ENCODE measurements around the gene NOS1. TPM values are rescaled to one million over a fixed set of nuclear protein-coding genes. Genes with fewer than 3 reads are reported as not detected.

NOS1 gene
- total RNA-seq, 2 experiments from 2014 or later, result not detected

DNA sequence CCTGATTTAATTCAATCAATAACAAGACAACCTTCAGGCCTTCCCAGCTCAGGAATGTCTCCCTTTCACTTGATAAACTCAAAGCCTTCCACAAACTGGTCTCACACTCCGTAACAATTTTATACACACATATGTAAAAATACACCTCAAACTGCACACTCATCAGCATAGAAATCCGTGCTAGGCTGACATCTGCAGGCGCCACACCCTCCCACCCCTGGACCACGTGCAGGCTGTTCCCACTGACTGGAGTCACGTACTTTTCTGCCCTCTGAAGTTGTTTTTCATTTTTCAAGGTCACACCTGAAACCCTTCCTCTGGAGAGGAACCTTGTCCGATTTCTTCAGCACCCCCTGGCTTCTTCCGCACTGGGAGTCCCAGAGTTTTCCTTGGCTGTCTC, 198.8 kb downstream of the NOS1 start:
- H3K27ac ChIP-seq (ENCODE audit: low read depth, low read length, poor library complexity, severe bottlenecking), result no peak overlapping the region
- no peaks in the 10 kb centered on the region for H3K79me2 ChIP-seq (ENCODE audit: insufficient read depth, low read depth, low read length)
- no peaks in the 10 kb centered on the region for H3K9me3 ChIP-seq (ENCODE audit: low read length)
- H3K4me3 ChIP-seq (ENCODE audit: low read depth, low read length, poor library complexity, severe bottlenecking), result no peak overlapping the region
- peaks cover 97% of the 10 kb centered on the region for H3K36me3 ChIP-seq (ENCODE audit: insufficient read depth, low read length)
- ChIA-PET CTCF (ENCODE audit: unreplicated experiment) (no interaction called here), POLR2A (no interaction called here)
- no peak overlapping the region for H3K4me2 ChIP-seq (ENCODE audit: low read length)
- no peak overlapping the region for H2AFZ ChIP-seq (ENCODE audit: low read length)
- H4K20me1 ChIP-seq (ENCODE audit: insufficient read depth, low read length), result no peaks in the 10 kb centered on the region
- H3K9me2 ChIP-seq (ENCODE audit: insufficient read depth, low read length), result no peaks in the 10 kb centered on the region
- TF ChIP-seq, protein P1, sequence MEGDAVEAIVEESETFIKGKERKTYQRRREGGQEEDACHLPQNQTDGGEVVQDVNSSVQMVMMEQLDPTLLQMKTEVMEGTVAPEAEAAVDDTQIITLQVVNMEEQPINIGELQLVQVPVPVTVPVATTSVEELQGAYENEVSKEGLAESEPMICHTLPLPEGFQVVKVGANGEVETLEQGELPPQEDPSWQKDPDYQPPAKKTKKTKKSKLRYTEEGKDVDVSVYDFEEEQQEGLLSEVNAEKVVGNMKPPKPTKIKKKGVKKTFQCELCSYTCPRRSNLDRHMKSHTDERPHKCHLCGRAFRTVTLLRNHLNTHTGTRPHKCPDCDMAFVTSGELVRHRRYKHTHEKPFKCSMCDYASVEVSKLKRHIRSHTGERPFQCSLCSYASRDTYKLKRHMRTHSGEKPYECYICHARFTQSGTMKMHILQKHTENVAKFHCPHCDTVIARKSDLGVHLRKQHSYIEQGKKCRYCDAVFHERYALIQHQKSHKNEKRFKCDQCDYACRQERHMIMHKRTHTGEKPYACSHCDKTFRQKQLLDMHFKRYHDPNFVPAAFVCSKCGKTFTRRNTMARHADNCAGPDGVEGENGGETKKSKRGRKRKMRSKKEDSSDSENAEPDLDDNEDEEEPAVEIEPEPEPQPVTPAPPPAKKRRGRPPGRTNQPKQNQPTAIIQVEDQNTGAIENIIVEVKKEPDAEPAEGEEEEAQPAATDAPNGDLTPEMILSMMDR (conservative IDR thresholded peaks at IDR 0.05; ENCODE audit: low read length), result no peak
- TF ChIP-seq EZH2phosphoT487 (IDR thresholded peaks at IDR 0.05; ENCODE audit: borderline replicate concordance, low read depth, low read length), result no peak
- no peak for DNase-seq (ENCODE audit: low spot score)
- no TSS peak for BruUV-seq (replicated peaks)
- H3K4me1 ChIP-seq (ENCODE audit: insufficient read depth, low read length, poor library complexity, severe bottlenecking), result no peaks in the 10 kb centered on the region
- intact Hi-C loops (cut with micrococcal nuclease; ENCODE audit: unreplicated experiment), result no loop called here

DNA sequence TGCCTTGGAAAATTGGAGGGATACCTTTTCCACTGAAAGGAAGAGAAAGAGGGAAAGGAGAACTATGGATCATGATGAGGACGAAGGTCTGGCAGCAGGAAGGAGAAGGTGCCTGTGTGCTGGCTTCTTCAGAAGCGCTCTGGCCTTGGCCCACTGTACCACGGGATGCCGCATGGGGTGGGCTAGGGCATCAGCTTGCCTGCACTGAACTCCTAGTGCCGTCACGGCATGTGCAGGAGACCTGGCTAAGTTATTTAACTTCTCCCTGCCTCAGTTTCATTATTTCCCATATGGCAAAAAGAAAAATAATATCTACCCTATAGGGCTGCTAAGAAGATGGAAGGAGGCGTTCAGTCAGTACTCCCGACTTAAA, 199.3 kb downstream of the NOS1 start:
- Histone ChIP-seq H3K27ac (ENCODE audit: low read depth, low read length, poor library complexity, severe bottlenecking) (no peak overlapping the region), H3K36me3 (ENCODE audit: insufficient read depth, low read length) (peaks cover 97% of the 10 kb centered on the region), H3K9me2 (ENCODE audit: insufficient read depth, low read length) (no peaks in the 10 kb centered on the region), H4K20me1 (ENCODE audit: insufficient read depth, low read length) (no peaks in the 10 kb centered on the region), H3K4me1 (ENCODE audit: insufficient read depth, low read length, poor library complexity, severe bottlenecking) (no peaks in the 10 kb centered on the region), H3K79me2 (ENCODE audit: insufficient read depth, low read depth, low read length) (no peaks in the 10 kb centered on the region), H2AFZ (ENCODE audit: low read length) (no peak overlapping the region), H3K4me2 (ENCODE audit: low read length) (no peak overlapping the region), H3K4me3 (ENCODE audit: low read depth, low read length, poor library complexity, severe bottlenecking) (no peak overlapping the region), H3K9me3 (ENCODE audit: low read length) (no peaks in the 10 kb centered on the region)
- BruUV-seq (replicated peaks), result no TSS peak
- ChIA-PET CTCF (ENCODE audit: unreplicated experiment) (no interaction called here), POLR2A (no interaction called here)
- no peak for DNase-seq (ENCODE audit: low spot score)
- intact Hi-C loops (cut with micrococcal nuclease; ENCODE audit: unreplicated experiment), result no loop called here
- TF ChIP-seq EZH2phosphoT487 (IDR thresholded peaks at IDR 0.05; ENCODE audit: borderline replicate concordance, low read depth, low read length), result no peak
- TF ChIP-seq, protein P1 (conservative IDR thresholded peaks at IDR 0.05; ENCODE audit: low read length), result no peak

DNA sequence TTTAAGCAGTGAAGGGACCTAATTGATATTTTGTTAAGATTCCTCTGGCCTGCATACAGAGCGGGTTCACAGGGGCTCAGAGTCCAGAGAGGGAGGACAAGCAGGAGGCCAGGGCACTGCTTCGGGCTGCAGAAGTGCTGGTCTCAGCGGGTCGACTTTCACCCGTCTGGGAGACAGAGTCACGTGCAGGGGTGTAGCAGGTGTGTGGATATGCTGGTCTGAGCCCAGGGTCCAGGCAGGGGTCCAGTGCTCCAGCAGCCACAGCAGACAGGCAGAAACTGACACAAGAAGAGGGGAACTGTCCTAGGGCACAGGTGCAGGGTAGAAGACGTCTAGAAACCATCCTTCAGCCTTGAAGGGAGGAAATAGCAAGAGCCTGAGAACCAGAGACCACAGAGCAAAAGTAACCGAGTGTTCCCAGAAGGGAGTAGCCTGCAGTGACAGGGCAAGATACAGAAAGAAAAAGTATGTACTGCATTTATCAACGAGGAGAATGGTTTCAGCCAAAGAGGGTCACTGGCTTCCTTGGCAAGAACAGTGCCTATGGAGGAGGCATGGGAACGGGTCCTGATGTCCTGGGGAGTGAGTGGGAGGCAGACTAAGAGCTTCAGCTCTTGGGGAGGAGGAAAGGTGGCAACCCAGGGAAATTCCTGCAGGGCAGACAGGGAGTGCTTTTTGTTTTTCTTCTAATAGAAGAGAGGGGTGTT, 199.8 kb downstream of the NOS1 start:
- Histone ChIP-seq H3K9me3 (ENCODE audit: low read length) (no peaks in the 10 kb centered on the region), H3K4me1 (ENCODE audit: insufficient read depth, low read length, poor library complexity, severe bottlenecking) (no peaks in the 10 kb centered on the region), H3K4me3 (ENCODE audit: low read depth, low read length, poor library complexity, severe bottlenecking) (no peak overlapping the region), H3K36me3 (ENCODE audit: insufficient read depth, low read length) (peaks cover 97% of the 10 kb centered on the region), H3K4me2 (ENCODE audit: low read length) (no peak overlapping the region), H2AFZ (ENCODE audit: low read length) (no peak overlapping the region), H3K9me2 (ENCODE audit: insufficient read depth, low read length) (no peaks in the 10 kb centered on the region), H3K27ac (ENCODE audit: low read depth, low read length, poor library complexity, severe bottlenecking) (no peak overlapping the region), H3K79me2 (ENCODE audit: insufficient read depth, low read depth, low read length) (no peaks in the 10 kb centered on the region), H4K20me1 (ENCODE audit: insufficient read depth, low read length) (no peaks in the 10 kb centered on the region)
- intact Hi-C loops (cut with micrococcal nuclease; ENCODE audit: unreplicated experiment), result no loop called here
- no TSS peak for BruUV-seq (replicated peaks)
- DNase-seq (ENCODE audit: low spot score), result no peak
- no peak for TF ChIP-seq EZH2phosphoT487 (IDR thresholded peaks at IDR 0.05; ENCODE audit: borderline replicate concordance, low read depth, low read length)
- TF ChIP-seq, protein P1 (conservative IDR thresholded peaks at IDR 0.05; ENCODE audit: low read length), result no peak
- ChIA-PET CTCF (ENCODE audit: unreplicated experiment) (no interaction called here), POLR2A (no interaction called here)
